ENCODE data around the gene GPR146.

GRCh38 chr7:1054438-1054837, 10.1 kb downstream of the GPR146 start:
- TF ChIP-seq EZH2 (optimal IDR thresholded peaks at IDR 0.05; ENCODE audit: low read depth, low read length) (no peak), CTCF (IDR thresholded peaks at IDR 0.05; ENCODE audit: low read length) (no peak)

All from MM.1S (cell line).